ENCODE data around the gene C14orf132.

C14orf132 gene

DNA sequence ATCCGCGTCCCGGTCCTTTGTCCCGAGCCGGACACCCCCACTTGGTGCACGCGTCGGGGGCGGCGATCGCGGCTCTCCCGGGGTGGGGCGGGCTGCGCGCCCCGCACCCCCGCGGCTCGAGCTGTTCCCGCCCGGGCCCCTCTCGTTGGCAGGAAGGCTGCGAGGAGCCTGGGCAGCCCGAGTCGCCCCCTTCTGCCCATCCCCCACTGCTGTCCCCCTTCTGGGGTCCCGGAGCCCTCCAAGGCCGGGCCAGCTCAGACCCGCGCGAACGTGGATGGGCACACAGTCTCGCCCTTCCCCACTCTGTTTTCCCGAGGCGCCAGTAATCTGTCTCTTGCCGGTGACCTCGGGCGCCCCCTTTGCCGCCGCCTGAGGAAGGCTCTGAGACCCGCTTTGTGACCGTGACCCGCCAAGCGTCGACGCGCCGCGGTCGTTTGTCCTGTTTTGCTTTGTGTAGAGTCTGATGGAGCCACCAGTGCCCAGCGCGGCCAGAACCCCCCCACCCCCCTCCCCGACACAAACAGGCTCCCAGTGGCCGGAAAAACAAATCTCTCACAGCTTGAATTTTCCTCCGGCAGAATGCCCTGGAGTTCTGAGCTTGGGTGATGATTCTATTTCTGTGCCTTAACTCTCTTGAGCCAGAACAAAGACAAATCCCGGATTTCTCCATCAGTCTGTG lies 610 bp downstream of the C14orf132 start:
- TF ChIP-seq, protein P1, sequence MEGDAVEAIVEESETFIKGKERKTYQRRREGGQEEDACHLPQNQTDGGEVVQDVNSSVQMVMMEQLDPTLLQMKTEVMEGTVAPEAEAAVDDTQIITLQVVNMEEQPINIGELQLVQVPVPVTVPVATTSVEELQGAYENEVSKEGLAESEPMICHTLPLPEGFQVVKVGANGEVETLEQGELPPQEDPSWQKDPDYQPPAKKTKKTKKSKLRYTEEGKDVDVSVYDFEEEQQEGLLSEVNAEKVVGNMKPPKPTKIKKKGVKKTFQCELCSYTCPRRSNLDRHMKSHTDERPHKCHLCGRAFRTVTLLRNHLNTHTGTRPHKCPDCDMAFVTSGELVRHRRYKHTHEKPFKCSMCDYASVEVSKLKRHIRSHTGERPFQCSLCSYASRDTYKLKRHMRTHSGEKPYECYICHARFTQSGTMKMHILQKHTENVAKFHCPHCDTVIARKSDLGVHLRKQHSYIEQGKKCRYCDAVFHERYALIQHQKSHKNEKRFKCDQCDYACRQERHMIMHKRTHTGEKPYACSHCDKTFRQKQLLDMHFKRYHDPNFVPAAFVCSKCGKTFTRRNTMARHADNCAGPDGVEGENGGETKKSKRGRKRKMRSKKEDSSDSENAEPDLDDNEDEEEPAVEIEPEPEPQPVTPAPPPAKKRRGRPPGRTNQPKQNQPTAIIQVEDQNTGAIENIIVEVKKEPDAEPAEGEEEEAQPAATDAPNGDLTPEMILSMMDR (conservative IDR thresholded peaks at IDR 0.05; ENCODE audit: low read length) = no peak; the same call in 1 of the 2 replicates
- peak; percentile 28 for DNase-seq (ENCODE audit: low read depth)
- peak overlapping the region; percentile 82 for H3K4me3 ChIP-seq (ENCODE audit: low read length)

DNA sequence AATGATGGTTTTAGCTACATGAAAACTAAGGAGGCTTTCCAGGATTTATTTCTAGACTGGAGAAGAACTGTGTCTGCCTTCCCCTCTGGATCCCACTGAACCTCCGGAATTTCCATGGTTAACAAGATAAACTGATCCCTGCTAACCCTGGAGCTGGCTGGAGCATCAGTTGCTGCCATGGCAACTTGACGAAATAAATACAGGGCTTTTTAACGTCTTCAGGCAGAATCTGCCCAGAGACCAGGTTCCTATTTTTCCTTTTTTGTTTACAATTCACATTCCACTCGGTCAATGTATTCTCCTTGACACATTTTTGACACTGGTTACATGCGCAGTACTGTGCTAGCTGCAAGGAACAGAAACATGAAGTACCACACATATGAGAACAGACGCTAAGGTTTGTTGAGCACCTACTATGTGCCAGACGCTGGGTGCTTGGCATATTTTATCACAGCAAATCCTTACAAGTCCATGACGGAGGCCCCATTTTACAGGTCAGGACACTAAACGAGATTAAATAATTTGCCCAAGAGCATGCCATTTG lies 1.7 kb downstream of the C14orf132 start:
- peak; percentile 24 for DNase-seq (ENCODE audit: low read depth)
- no peak overlapping the region for H3K4me3 ChIP-seq (ENCODE audit: low read length)
- TF ChIP-seq, protein P1 (conservative IDR thresholded peaks at IDR 0.05; ENCODE audit: low read length) = no peak

DNA sequence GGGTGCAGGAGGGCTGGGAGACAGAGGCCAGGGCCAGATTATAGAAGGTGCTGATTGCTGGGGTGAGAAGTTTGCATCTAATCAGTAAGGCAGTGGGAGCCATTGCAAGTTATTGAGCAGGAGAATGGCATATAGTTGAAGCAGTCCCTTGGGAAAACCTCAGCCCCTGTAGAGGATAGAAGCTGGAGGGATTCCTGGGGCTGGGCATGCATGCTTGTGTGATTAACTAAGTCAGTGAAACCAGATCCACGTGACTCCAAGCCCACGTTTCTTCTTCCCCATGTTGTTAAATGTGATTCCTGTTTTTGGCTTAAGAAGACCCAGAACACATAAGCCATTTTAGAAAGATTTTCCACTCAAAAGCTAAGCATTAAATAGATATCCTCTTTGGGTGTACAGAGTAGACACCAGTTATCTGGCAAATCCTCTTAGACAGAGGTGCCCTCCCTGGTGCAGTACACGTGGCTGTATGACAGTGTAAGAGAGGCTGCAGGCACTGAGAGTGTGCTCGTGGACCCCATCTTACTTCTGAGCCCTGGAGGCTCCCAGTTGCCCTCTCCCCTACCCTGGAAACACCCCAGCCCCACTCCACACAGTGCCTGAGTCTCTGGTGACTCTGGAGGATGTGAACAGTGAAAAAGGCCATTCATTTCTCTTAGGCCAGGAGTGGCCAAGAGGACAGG lies 3.2 kb downstream of the C14orf132 start:
- peak; percentile 78 for DNase-seq (ENCODE audit: low read depth)
- H3K4me3 ChIP-seq (ENCODE audit: low read length) = no peak overlapping the region
- TF ChIP-seq, protein P1 (conservative IDR thresholded peaks at IDR 0.05; ENCODE audit: low read length) = no peak

DNA sequence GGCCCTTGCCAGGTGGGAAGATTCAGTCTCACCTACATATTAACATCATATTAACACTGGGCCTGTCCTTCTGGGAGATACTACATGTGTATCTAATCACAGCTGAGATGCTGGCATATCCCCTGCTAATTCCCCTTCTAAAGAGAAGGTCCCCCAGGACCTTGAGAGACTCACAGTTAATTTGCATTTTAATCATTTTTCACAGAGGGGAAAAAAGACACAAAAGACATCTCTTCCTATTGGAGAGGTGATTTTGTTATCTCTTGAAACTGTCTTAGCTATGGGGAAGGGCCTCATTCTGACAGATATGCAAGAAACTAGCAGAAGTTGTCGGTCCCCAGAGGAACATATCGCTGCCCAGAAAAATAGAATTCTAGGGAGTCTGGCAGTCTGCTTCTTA lies 7.5 kb downstream of the C14orf132 start:
- no peak for DNase-seq (ENCODE audit: low read depth)
- TF ChIP-seq, protein P1 (conservative IDR thresholded peaks at IDR 0.05; ENCODE audit: low read length) = no peak
- H3K4me3 ChIP-seq (ENCODE audit: low read length) = no peak overlapping the region

DNA sequence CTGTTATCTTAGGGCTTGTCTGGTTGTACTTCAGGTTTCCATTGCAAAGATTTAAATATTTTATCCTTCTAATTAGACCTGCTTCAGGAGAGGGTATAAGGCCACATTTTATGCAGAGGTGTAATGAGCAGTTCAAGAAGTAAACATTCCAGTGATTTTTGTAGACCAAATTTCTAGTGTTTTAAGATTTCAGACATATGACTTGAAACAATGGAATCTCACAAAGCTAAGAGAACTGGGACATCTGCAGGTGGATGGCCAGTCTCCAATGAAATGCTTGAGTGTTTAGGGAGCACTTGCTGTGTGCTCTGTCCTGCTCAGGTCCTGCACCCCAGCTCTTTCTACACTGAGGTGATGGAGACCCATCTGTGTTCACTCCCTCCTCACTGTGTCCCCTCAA lies 7.9 kb downstream of the C14orf132 start:
- no peak overlapping the region for H3K4me3 ChIP-seq (ENCODE audit: low read length)
- peak; percentile 50 for DNase-seq (ENCODE audit: low read depth)
- TF ChIP-seq, protein P1 (conservative IDR thresholded peaks at IDR 0.05; ENCODE audit: low read length) = no peak

DNA sequence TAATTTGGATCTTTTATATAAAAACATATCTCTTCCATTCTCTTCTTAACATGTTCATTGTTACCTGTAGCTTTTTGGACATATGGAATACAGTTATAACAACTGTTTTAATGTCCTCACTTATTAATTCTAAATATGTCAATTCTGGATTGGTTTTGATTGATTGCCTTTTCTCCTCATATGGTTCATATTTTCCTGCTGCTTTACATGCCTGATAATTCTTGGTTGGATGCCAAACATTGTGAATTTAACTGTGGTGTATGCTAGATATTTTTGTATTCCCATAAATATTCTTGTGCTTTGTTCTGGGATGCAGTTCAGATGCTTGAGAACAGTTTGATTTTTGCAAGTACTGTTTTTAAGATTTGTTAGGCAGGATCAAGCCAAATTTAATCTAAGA lies 10.8 kb downstream of the C14orf132 start:
- TF ChIP-seq, protein P1 (conservative IDR thresholded peaks at IDR 0.05; ENCODE audit: low read length) = no peak
- no peak overlapping the region for H3K4me3 ChIP-seq (ENCODE audit: low read length)
- peak; percentile 12 for DNase-seq (ENCODE audit: low read depth)

DNA sequence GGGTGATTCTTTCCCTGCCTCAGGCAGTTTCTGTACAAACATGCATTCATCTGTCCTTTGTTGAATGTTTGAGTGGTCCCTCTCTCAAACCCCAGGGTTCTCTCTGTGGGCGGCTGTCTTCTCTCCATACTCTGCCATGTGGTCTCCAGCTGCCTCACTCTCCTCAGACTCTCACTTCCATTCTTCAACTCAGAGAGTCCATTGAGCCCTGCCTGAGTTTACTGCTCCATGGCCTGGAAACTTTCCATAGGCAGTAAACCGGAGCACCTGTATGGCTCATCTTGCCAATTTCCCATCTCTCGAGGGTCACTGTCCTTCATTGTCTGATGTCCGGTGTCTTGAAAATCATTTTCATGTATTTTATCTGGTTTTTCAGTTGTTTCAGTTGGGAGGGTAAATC lies 11.3 kb downstream of the C14orf132 start:
- TF ChIP-seq, protein P1 (conservative IDR thresholded peaks at IDR 0.05; ENCODE audit: low read length) = no peak
- DNase-seq (ENCODE audit: low read depth) = no peak
- H3K4me3 ChIP-seq (ENCODE audit: low read length) = no peak overlapping the region
